CD14-positive monocyte (primary cell): ENCODE data around the gene MST1R. TPM values are rescaled to one million over a fixed set of nuclear protein-coding genes. Genes with fewer than 3 reads are reported as not detected.
"Not testable (repeated sequence)": the region's sequence is repeated elsewhere in the genome, so short reads cannot be mapped to it uniquely, and the experiment has no call there.

ENCODE experiments used
- DNase-seq, 3 donors: peaks; one replicate each; pipeline ENCODE4 v3.0.0-alpha.2; 2011 to 2022
- H2AFZ ChIP-seq: 2 replicates; pipeline ENCODE4 v1.6.0; 2012; ENCODE audit warnings: mild to moderate bottlenecking, low read depth, low read length, inconsistent platforms; ENCODE audit not compliant: insufficient read depth, poor library complexity, severe bottlenecking
- H3K27ac ChIP-seq, 2 donors: 1 replicate in 1 of 2; 2 replicates in 1 of 2; pipeline ENCODE4 v1.5.1; 2012 to 2013; ENCODE audit warnings: low read length in 2 of 2, control low read depth in 1 of 2, inconsistent platforms in 1 of 2, low read depth in 1 of 2, mild to moderate bottlenecking in 1 of 2
- H3K27me3 ChIP-seq, 2 donors: one replicate each; pipeline versions ENCODE4 v1.6.0 to v1.6.1; 2011 to 2013; ENCODE audit warnings: low read length in 2 of 2; ENCODE audit not compliant: control insufficient read depth in 2 of 2, insufficient read depth in 2 of 2
- H3K36me3 ChIP-seq, 2 donors: replicated peaks in 1 of 2; 1 replicate in 1 of 2; 2 replicates in 1 of 2; pipeline versions ENCODE4 v1.5.1 to v1.6.1; 2012 to 2013; ENCODE audit warnings: low read length in 2 of 2, control low read depth in 1 of 2, inconsistent platforms in 1 of 2, mild to moderate bottlenecking in 1 of 2; ENCODE audit not compliant: insufficient read depth in 2 of 2, control insufficient read depth in 1 of 2
- H3K4me1 ChIP-seq, 2 donors: 1 replicate in 1 of 2; 2 replicates in 1 of 2; pipeline versions ENCODE4 v1.5.1 to v1.6.1; 2012 to 2013; ENCODE audit warnings: low read length in 2 of 2, control low read depth in 1 of 2, inconsistent platforms in 1 of 2, mild to moderate bottlenecking in 1 of 2, moderate library complexity in 1 of 2; ENCODE audit not compliant: insufficient read depth in 2 of 2, control insufficient read depth in 1 of 2
- H3K4me2 ChIP-seq: replicated peaks from 2 replicates; pipeline ENCODE3; 2012; ENCODE audit warnings: low read length, moderate library complexity, mild to moderate bottlenecking; ENCODE audit not compliant: poor library complexity, severe bottlenecking; ENCODE audit errors: extremely low read depth
- H3K4me3 ChIP-seq, 3 experiments: fragments of 200-600 bp in 1 of 3; sonication (generic) in 1 of 3; replicated peaks in 1 of 3; 1 replicate in 2 of 3; 2 replicates in 1 of 3; pipeline ENCODE4 v1.5.1; 2011 to 2013; ENCODE audit warnings: low read length in 3 of 3, mild to moderate bottlenecking in 3 of 3, control low read depth in 2 of 3, low read depth in 2 of 3, inconsistent platforms in 1 of 3, moderate library complexity in 1 of 3
- H3K79me2 ChIP-seq: 2 replicates; pipeline ENCODE4 v1.6.0; 2012; ENCODE audit warnings: mild to moderate bottlenecking, control low read depth, inconsistent platforms, low read length, moderate library complexity; ENCODE audit not compliant: insufficient read depth
- H3K9ac ChIP-seq: 2 replicates; pipeline ENCODE4 v1.6.0; 2017; ENCODE audit warnings: low read length, mild to moderate bottlenecking; ENCODE audit not compliant: insufficient read depth, poor library complexity, severe bottlenecking
- H3K9me3 ChIP-seq, 2 donors: replicated peaks in 1 of 2; 1 replicate in 1 of 2; 2 replicates in 1 of 2; pipeline versions ENCODE4 v1.5.1 to v1.6.1; 2012 to 2013; ENCODE audit warnings: low read length in 2 of 2, control low read depth in 1 of 2; ENCODE audit not compliant: control insufficient read depth in 1 of 2, insufficient read depth in 1 of 2
- H4K20me1 ChIP-seq: 2 replicates; pipeline ENCODE4 v1.6.0; 2012; ENCODE audit warnings: mild to moderate bottlenecking, low read length, control low read depth, moderate library complexity; ENCODE audit not compliant: insufficient read depth
- H3K27ac Mint-ChIP-seq, 7 donors: one replicate each; pipeline ENCODE4 v1.8.0; 2020; ENCODE audit warnings: mild to moderate bottlenecking in 7 of 7, mixed read lengths in 7 of 7, moderate library complexity in 6 of 7, inconsistent platforms in 2 of 7
- H3K27me3 Mint-ChIP-seq, 3 donors: one replicate each; pipeline ENCODE4 v1.8.0; 2021 to 2022; ENCODE audit warnings: low read depth in 3 of 3, mild to moderate bottlenecking in 3 of 3, mixed read lengths in 3 of 3, moderate library complexity in 3 of 3, inconsistent platforms in 1 of 3
- H3K36me3 Mint-ChIP-seq, 2 donors: one replicate each; pipeline ENCODE4 v1.8.0; 2020; ENCODE audit warnings: mixed read lengths in 2 of 2, inconsistent platforms in 1 of 2, mild to moderate bottlenecking in 1 of 2
- H3K4me1 Mint-ChIP-seq: one replicate; pipeline ENCODE4 v1.8.0; 2020; ENCODE audit warnings: mild to moderate bottlenecking, mixed read lengths
- H3K4me3 Mint-ChIP-seq, 2 donors: one replicate each; pipeline ENCODE4 v1.8.0; 2020; ENCODE audit warnings: mild to moderate bottlenecking in 2 of 2, mixed read lengths in 2 of 2, moderate library complexity in 1 of 2
- H3K9me3 Mint-ChIP-seq, 7 donors: one replicate each; pipeline ENCODE4 v1.8.0; 2020 to 2022; ENCODE audit warnings: mixed read lengths in 7 of 7, mild to moderate bottlenecking in 6 of 7, moderate library complexity in 6 of 7, inconsistent platforms in 2 of 7
- CTCF ChIP-seq: fragments of 200-600 bp; IDR thresholded peaks from one replicate; pipeline ENCODE4 v1.8.0; 2022; ENCODE audit warnings: antibody characterized with exemption, mild to moderate bottlenecking
- WGBS: methylation state at CpG from one replicate; pipeline ENCODE4 v1.1.5; 2013; ENCODE audit warnings: missing lambda C conversion rate; ENCODE audit not compliant: insufficient coverage; 5-methylcytosine and 5-hydroxymethylcytosine counted together
- intact Hi-C, 2 donors: fragments of 100-400 bp; cut with micrococcal nuclease; formaldehyde crosslinking; loops; one replicate each; pipeline versions ENCODE4 v1.15.0 to v1.15.1; 2023
- polyA plus RNA-seq, 3 donors: library from polyadenylated mRNA; depleted of rRNA in 1 of 3; unstranded in 2 of 3; stranded (reverse) in 1 of 3; fragments of 300-500 nt in 2 of 3; fragments of >200 nt in 1 of 3; fragmentation: Illumina TruSeq in 2 of 3; gene quantifications; 1 replicate in 2 of 3; 2 replicates in 1 of 3; pipeline ENCODE4 v1.2.3, GENCODE V29; 2012 to 2021

The MST1R gene
- polyA plus RNA-seq, 3 donors = 0.25 TPM; not detected in 2

GRCh38 chr3:49925485-49925884 lies 21.8 kb upstream of the MST1R start:
- H3K4me3 Mint-ChIP-seq = no peak overlapping the region
- H3K4me3 ChIP-seq = no peak overlapping the region
- H3K27ac ChIP-seq = no peak overlapping the region
- no CpG with 5 or more reads among the region's 2 CpGs for WGBS
- no peak overlapping the region for H3K9ac ChIP-seq
- H3K79me2 ChIP-seq = no peaks in the 10 kb centered on the region
- intact Hi-C loops = loop anchor here (5.0 to 10.0 kb wide), 2 partner anchors 68 to 429 kb away; partner anchors contain the start of genes TRAIP (in 2 of the 2), CYB561D2 (in 1 of the 2), NPRL2 (in 1 of the 2) and TMEM115 (in 1 of the 2)
- H3K27me3 Mint-ChIP-seq = peaks cover 0 to 5% (median 0%) of the 10 kb centered on the region in 3 donors
- no peak overlapping the region for H3K27ac Mint-ChIP-seq
- no peaks in the 10 kb centered on the region for H3K27me3 ChIP-seq
- no peaks in the 10 kb centered on the region for H3K9me3 ChIP-seq
- H3K4me2 ChIP-seq = no peak overlapping the region
- DNase-seq = no peak
- H3K9me3 Mint-ChIP-seq = peaks cover 0 to 2% (median 0%) of the 10 kb centered on the region in 7 donors
- peaks cover 16 to 23% of the 10 kb centered on the region in 2 donors for H3K4me1 ChIP-seq
- H3K36me3 ChIP-seq = no peaks in the 10 kb centered on the region
- peaks cover 24% of the 10 kb centered on the region for H3K4me1 Mint-ChIP-seq
- peaks cover 4 to 15% of the 10 kb centered on the region in 2 donors for H3K36me3 Mint-ChIP-seq
- no peak for TF ChIP-seq CTCF
- no peaks in the 10 kb centered on the region for H4K20me1 ChIP-seq
- H2AFZ ChIP-seq = no peak overlapping the region

GRCh38 chr3:49924683-49925082 lies 21.0 kb upstream of the MST1R start:
- Histone ChIP-seq H3K4me3 (no peak overlapping the region), H2AFZ (no peak overlapping the region), H3K79me2 (no peaks in the 10 kb centered on the region), H3K9ac (no peak overlapping the region), H3K9me3 (no peaks in the 10 kb centered on the region), H3K4me2 (no peak overlapping the region), H3K27ac (no peak overlapping the region), H3K36me3 (no peaks in the 10 kb centered on the region), H4K20me1 (no peaks in the 10 kb centered on the region), H3K4me1 (peaks cover 11 to 16% of the 10 kb centered on the region in 2 donors), H3K27me3 (no peaks in the 10 kb centered on the region)
- no peak for TF ChIP-seq CTCF
- no peak overlapping the region for H3K4me3 Mint-ChIP-seq
- H3K27ac Mint-ChIP-seq = peak overlapping the region in 1 of 7 donors; percentile 20
- H3K9me3 Mint-ChIP-seq = peaks cover 0 to 2% (median 0%) of the 10 kb centered on the region in 7 donors
- no CpG with 5 or more reads among the region's 2 CpGs for WGBS
- no peak for DNase-seq
- peaks cover 4 to 15% of the 10 kb centered on the region in 2 donors for H3K36me3 Mint-ChIP-seq
- intact Hi-C loops = loop anchor here (5.0 to 10.0 kb wide), 2 partner anchors 67 to 430 kb away; partner anchors contain the start of genes TRAIP (in 2 of the 2), CYB561D2 (in 1 of the 2), NPRL2 (in 1 of the 2) and TMEM115 (in 1 of the 2)
- H3K27me3 Mint-ChIP-seq = peaks cover 0 to 2% (median 0%) of the 10 kb centered on the region in 3 donors
- H3K4me1 Mint-ChIP-seq = peaks cover 19% of the 10 kb centered on the region

GRCh38 chr3:49917806-49918590 lies 14.3 kb upstream of the MST1R start:
- H3K27ac ChIP-seq = peak overlapping the region; percentile 25 to 51
- H2AFZ ChIP-seq = peak overlapping the region; percentile 41
- H3K27me3 Mint-ChIP-seq, H3K9me3 ChIP-seq, H3K27me3 ChIP-seq, H3K36me3 Mint-ChIP-seq, H3K9me3 Mint-ChIP-seq, H3K79me2 ChIP-seq, H3K9ac ChIP-seq, intact Hi-C loops, H4K20me1 ChIP-seq, H3K36me3 ChIP-seq: not testable (repeated sequence)
- H3K4me3 ChIP-seq = peak overlapping the region in 1 of 3 experiments; percentile 25
- Mint-ChIP-seq H3K27ac (peak overlapping the region; percentile 73 to 90 (median 81)), H3K4me3 (peak overlapping the region; percentile 56 to 73), H3K4me1 (peaks cover 27% of the 10 kb centered on the region)
- 54% methylated on average over 4 of the region's 19 CpGs for WGBS
- DNase-seq = peak in 2 of 3 donors; percentile 21 to 43
- H3K4me2 ChIP-seq = peak overlapping the region; percentile 37
- H3K4me1 ChIP-seq = peaks cover 13 to 18% of the 10 kb centered on the region in 2 donors
